Mesendoderm (in vitro differentiated cells): ENCODE data around the gene MTERF4.

ENCODE experiments used
- DNase-seq: peaks from one replicate; pipeline ENCODE4 v3.0.0; 2013
- H2AK5ac ChIP-seq: 2 replicates; pipeline ENCODE4 v1.6.1; 2013; ENCODE audit warnings: low read length, inconsistent platforms
- H2BK120ac ChIP-seq: 2 replicates; pipeline ENCODE4 v1.6.1; 2013; ENCODE audit warnings: low read depth, mild to moderate bottlenecking, low read length, moderate library complexity, mixed read lengths
- H2BK15ac ChIP-seq: replicated peaks from 2 replicates; pipeline ENCODE4 v1.6.1; 2013; ENCODE audit warnings: low read depth, mild to moderate bottlenecking, moderate library complexity
- H2BK5ac ChIP-seq: 2 replicates; pipeline ENCODE4 v1.6.1; 2013; ENCODE audit warnings: low read length, inconsistent platforms
- H3K18ac ChIP-seq: 2 replicates; pipeline ENCODE4 v1.6.1; 2013; ENCODE audit warnings: mild to moderate bottlenecking, low read length, mixed read lengths
- H3K23ac ChIP-seq: one replicate; pipeline ENCODE4 v1.6.1; 2013; ENCODE audit warnings: low read length
- H3K27ac ChIP-seq: 2 replicates; pipeline ENCODE4 v1.5.1; 2013; ENCODE audit warnings: low read depth, mild to moderate bottlenecking, inconsistent platforms, low read length, moderate library complexity
- H3K27me3 ChIP-seq: 2 replicates; pipeline ENCODE4 v1.6.1; 2013; ENCODE audit warnings: low read length, control low read depth, mild to moderate bottlenecking, inconsistent platforms; ENCODE audit not compliant: insufficient read depth, poor library complexity
- H3K36me3 ChIP-seq: 2 replicates; pipeline ENCODE4 v1.6.1; 2013; ENCODE audit warnings: low read length, inconsistent platforms; ENCODE audit not compliant: control insufficient read depth, insufficient read depth
- H3K4ac ChIP-seq: one replicate; pipeline ENCODE4 v1.6.1; 2013; ENCODE audit warnings: low read depth, mild to moderate bottlenecking, low read length, moderate library complexity
- H3K4me1 ChIP-seq: 2 replicates; pipeline ENCODE4 v1.6.1; 2013; ENCODE audit warnings: low read depth, low read length, inconsistent platforms; ENCODE audit not compliant: control insufficient read depth
- H3K4me2 ChIP-seq: 2 replicates; pipeline ENCODE4 v1.6.1; 2013; ENCODE audit warnings: low read length
- H3K4me3 ChIP-seq: 2 replicates; pipeline ENCODE4 v1.5.1; 2013; ENCODE audit warnings: mild to moderate bottlenecking, low read length
- H3K56ac ChIP-seq: one replicate; pipeline ENCODE4 v1.6.1; 2013; ENCODE audit warnings: low read length
- H3K79me1 ChIP-seq: 2 replicates; pipeline ENCODE4 v1.6.1; 2013; ENCODE audit warnings: low read length, inconsistent platforms
- H3K79me2 ChIP-seq: 2 replicates; pipeline ENCODE4 v1.6.1; 2013; ENCODE audit warnings: mild to moderate bottlenecking, low read length; ENCODE audit not compliant: control insufficient read depth, insufficient read depth
- H3K9ac ChIP-seq: 2 replicates; pipeline ENCODE4 v1.6.1; 2013; ENCODE audit warnings: low read length, inconsistent platforms
- H4K5ac ChIP-seq: one replicate; pipeline ENCODE4 v1.6.1; 2013; ENCODE audit warnings: low read length
- H4K8ac ChIP-seq: one replicate; pipeline ENCODE4 v1.6.1; 2013; ENCODE audit warnings: low read depth, mild to moderate bottlenecking, control low read depth, low read length, moderate library complexity
- WGBS: extraction: QIAGEN DNeasy Blood & Tissue Kit; methylation state at CpG from one replicate; pipeline ENCODE4 v1.1.7; 2013; ENCODE audit warnings: low lambda C conversion rate, missing lambda C conversion rate; ENCODE audit not compliant: insufficient coverage; ENCODE audit errors: extremely low coverage; 5-methylcytosine and 5-hydroxymethylcytosine counted together

MTERF4 gene

DNA sequence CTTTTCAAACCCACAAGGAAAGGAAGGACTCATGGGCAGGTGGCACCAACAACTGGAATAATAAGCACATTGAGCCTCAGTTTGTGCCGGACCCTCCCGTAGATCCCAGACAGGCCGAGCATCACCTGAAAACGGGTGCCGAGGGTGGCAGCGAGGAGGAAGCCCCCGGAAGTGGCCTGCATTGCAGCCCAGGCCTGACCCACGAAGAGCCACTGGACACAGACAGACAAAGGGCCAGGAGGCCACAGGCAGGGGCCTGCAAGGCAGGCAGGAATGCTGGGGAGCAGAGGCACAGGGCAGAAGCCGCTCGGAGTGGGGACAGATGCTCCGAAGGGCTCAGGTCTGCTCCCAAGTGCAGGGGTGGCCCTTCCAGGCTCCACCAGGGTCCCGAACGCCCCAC lies 31.7 kb downstream of the MTERF4 start:
- Histone ChIP-seq H3K56ac (no peak overlapping the region), H3K9ac (no peak overlapping the region), H3K4me1 (no peaks in the 10 kb centered on the region), H3K27me3 (no peaks in the 10 kb centered on the region), H2BK15ac (no peak overlapping the region), H2BK120ac (no peak overlapping the region), H3K79me2 (no peaks in the 10 kb centered on the region), H3K4me2 (no peak overlapping the region), H4K8ac (no peak overlapping the region), H2BK5ac (no peak overlapping the region), H3K4ac (no peak overlapping the region), H3K4me3 (no peak overlapping the region), H4K5ac (no peak overlapping the region), H3K23ac (no peak overlapping the region), H3K27ac (no peak overlapping the region), H3K36me3 (no peaks in the 10 kb centered on the region), H3K79me1 (no peaks in the 10 kb centered on the region), H2AK5ac (no peak overlapping the region), H3K18ac (no peak overlapping the region)
- no CpG with 5 or more reads among the region's 13 CpGs for WGBS
- DNase-seq = no peak

DNA sequence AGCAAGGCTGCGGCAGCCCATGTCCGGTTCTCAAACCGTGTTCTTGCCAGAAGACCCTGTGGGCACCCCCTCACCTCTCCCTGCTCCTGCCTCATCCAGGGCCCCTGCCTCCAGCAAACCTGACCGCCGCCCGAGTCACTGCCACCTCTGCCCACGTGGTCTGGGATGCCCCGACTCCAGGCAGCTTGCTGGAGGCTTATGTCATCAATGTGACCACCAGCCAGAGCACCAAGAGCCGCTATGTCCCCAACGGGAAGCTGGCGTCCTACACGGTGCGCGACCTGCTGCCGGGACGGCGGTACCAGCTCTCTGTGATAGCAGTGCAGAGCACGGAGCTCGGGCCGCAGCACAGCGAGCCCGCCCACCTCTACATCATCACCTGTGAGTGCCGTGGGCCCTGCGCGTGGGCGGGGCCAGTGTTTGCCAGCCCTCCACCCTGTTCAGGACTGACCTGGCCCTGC lies 32.2 kb downstream of the MTERF4 start:
- Histone ChIP-seq H3K36me3 (no peaks in the 10 kb centered on the region), H3K23ac (no peak overlapping the region), H3K79me2 (no peaks in the 10 kb centered on the region), H3K4me1 (no peaks in the 10 kb centered on the region), H4K5ac (no peak overlapping the region), H3K27ac (no peak overlapping the region), H3K18ac (no peak overlapping the region), H2BK5ac (no peak overlapping the region), H3K27me3 (no peaks in the 10 kb centered on the region), H3K56ac (no peak overlapping the region), H2AK5ac (no peak overlapping the region), H3K4me3 (no peak overlapping the region), H3K79me1 (no peaks in the 10 kb centered on the region), H3K9ac (no peak overlapping the region), H3K4me2 (no peak overlapping the region), H2BK15ac (no peak overlapping the region), H4K8ac (no peak overlapping the region), H2BK120ac (no peak overlapping the region), H3K4ac (no peak overlapping the region)
- no peak for DNase-seq
- WGBS = no CpG with 5 or more reads among the region's 26 CpGs

GRCh38 chr2:241068942-241069810 lies 32.9 kb downstream of the MTERF4 start:
- Histone ChIP-seq H3K56ac (no peak overlapping the region), H2AK5ac (no peak overlapping the region), H3K4me1 (no peaks in the 10 kb centered on the region), H3K79me2 (no peaks in the 10 kb centered on the region), H3K4me3 (no peak overlapping the region), H2BK120ac (no peak overlapping the region), H3K23ac (no peak overlapping the region), H2BK5ac (no peak overlapping the region), H3K4ac (no peak overlapping the region), H4K5ac (no peak overlapping the region), H3K27me3 (no peaks in the 10 kb centered on the region), H3K4me2 (no peak overlapping the region), H3K79me1 (no peaks in the 10 kb centered on the region), H3K36me3 (no peaks in the 10 kb centered on the region), H3K27ac (no peak overlapping the region), H4K8ac (no peak overlapping the region), H3K18ac (no peak overlapping the region), H2BK15ac (no peak overlapping the region), H3K9ac (no peak overlapping the region)
- no peak for DNase-seq
- WGBS = no CpG with 5 or more reads among the region's 28 CpGs

- no peak overlapping the region for H3K9ac ChIP-seq
- no peak overlapping the region for H3K4ac ChIP-seq
- no peak overlapping the region for H3K4me2 ChIP-seq
- H3K23ac ChIP-seq = no peak overlapping the region
- no peak overlapping the region for H3K56ac ChIP-seq
- DNase-seq = no peak
- no peaks in the 10 kb centered on the region for H3K36me3 ChIP-seq
- no peak overlapping the region for H4K8ac ChIP-seq
- H3K18ac ChIP-seq = no peak overlapping the region
- no peaks in the 10 kb centered on the region for H3K27me3 ChIP-seq
- no peak overlapping the region for H3K4me3 ChIP-seq
- H3K4me1 ChIP-seq = no peaks in the 10 kb centered on the region
- no CpG with 5 or more reads among the region's 25 CpGs for WGBS
- no peak overlapping the region for H2BK120ac ChIP-seq
- no peaks in the 10 kb centered on the region for H3K79me2 ChIP-seq
- H2BK15ac ChIP-seq = no peak overlapping the region
- no peaks in the 10 kb centered on the region for H3K79me1 ChIP-seq
- H3K27ac ChIP-seq = no peak overlapping the region
- H4K5ac ChIP-seq = no peak overlapping the region
- no peak overlapping the region for H2BK5ac ChIP-seq
- no peak overlapping the region for H2AK5ac ChIP-seq
Measured at GRCh38 chr2:241068136-241068941, 33.7 kb downstream of the MTERF4 start.

DNA sequence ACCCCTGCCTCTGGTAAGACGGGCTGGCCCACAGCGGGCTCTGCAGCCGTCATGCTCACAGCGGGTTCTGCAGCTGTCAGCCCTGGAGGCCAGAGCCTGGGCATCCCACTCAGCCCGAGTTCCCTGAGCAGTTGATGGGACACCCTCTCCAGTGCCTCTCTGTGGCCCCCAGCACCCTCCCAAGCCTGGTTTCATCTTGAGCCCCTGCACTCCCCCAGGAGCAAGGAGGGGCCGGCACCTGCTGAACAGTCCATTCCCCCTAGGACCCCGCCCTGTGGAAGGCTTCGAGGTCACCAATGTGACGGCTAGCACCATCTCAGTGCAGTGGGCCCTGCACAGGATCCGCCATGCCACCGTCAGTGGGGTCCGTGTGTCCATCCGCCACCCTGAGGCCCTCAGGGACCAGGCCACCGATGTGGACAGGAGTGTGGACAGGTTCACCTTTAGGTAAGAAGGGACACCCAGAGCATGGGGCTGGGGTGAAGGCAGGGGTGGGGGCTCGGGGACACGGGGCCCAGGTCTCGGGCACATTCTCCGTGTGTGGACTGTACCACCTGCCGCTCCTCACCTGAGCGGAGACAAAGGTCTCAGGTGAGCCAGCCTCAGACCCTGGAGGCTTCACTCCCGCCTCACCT lies 34.5 kb downstream of the MTERF4 start:
- Histone ChIP-seq H3K79me2 (no peaks in the 10 kb centered on the region), H2AK5ac (no peak overlapping the region), H2BK5ac (no peak overlapping the region), H3K56ac (no peak overlapping the region), H4K8ac (no peak overlapping the region), H2BK15ac (no peak overlapping the region), H3K4me1 (no peaks in the 10 kb centered on the region), H3K4me3 (no peak overlapping the region), H4K5ac (no peak overlapping the region), H3K9ac (no peak overlapping the region), H3K4ac (no peak overlapping the region), H3K36me3 (no peaks in the 10 kb centered on the region), H3K18ac (no peak overlapping the region), H2BK120ac (no peak overlapping the region), H3K4me2 (no peak overlapping the region), H3K27ac (no peak overlapping the region), H3K27me3 (no peaks in the 10 kb centered on the region), H3K79me1 (no peaks in the 10 kb centered on the region), H3K23ac (no peak overlapping the region)
- DNase-seq = no peak
- WGBS = no CpG with 5 or more reads among the region's 21 CpGs
